H9 (cell line): ENCODE measurements around the gene ATP13A2. TPM values are rescaled to one million over a fixed set of nuclear protein-coding genes. Genes with fewer than 3 reads are reported as not detected.

ENCODE experiments used
- DNase-seq: peaks from one replicate; pipeline ENCODE4 v3.0.0-alpha.2; 2017
- H2AFZ ChIP-seq: one replicate; pipeline ENCODE4 v1.6.1; 2013; ENCODE audit warnings: mild to moderate bottlenecking, low read length, control low read depth, moderate library complexity
- H2AK5ac ChIP-seq: 2 replicates; pipeline ENCODE4 v1.6.1; 2013; ENCODE audit warnings: low read length, control low read depth, mixed read lengths; ENCODE audit not compliant: insufficient read length
- H2BK120ac ChIP-seq: one replicate; pipeline ENCODE4 v1.6.1; 2013; ENCODE audit warnings: low read depth, mild to moderate bottlenecking, low read length, control low read depth, inconsistent platforms; ENCODE audit not compliant: poor library complexity, severe bottlenecking
- H2BK12ac ChIP-seq: 2 replicates; pipeline ENCODE4 v1.6.1; 2013; ENCODE audit warnings: low read length, control low read depth, mixed read lengths, low read depth; ENCODE audit not compliant: insufficient read length
- H2BK15ac ChIP-seq: 2 replicates; pipeline ENCODE4 v1.6.1; 2013; ENCODE audit warnings: low read depth, low read length, control low read depth
- H2BK20ac ChIP-seq: one replicate; pipeline ENCODE4 v1.6.1; 2013; ENCODE audit warnings: low read depth, mild to moderate bottlenecking, low read length, control low read depth, inconsistent platforms; ENCODE audit not compliant: poor library complexity, severe bottlenecking
- H2BK5ac ChIP-seq: 2 replicates; pipeline ENCODE4 v1.6.1; 2013; ENCODE audit warnings: low read length, control low read depth, mixed read lengths; ENCODE audit not compliant: insufficient read length
- H3K14ac ChIP-seq: 2 replicates; pipeline ENCODE4 v1.6.1; 2013; ENCODE audit warnings: low read length, control low read depth; ENCODE audit not compliant: insufficient read depth
- H3K18ac ChIP-seq: 2 replicates; pipeline ENCODE4 v1.6.1; 2013; ENCODE audit warnings: low read depth, mild to moderate bottlenecking, mixed read lengths, low read length, control low read depth; ENCODE audit not compliant: insufficient read length
- H3K23ac ChIP-seq: 2 replicates; pipeline ENCODE4 v1.6.1; 2013; ENCODE audit warnings: low read length, control low read depth, mixed read lengths, low read depth; ENCODE audit not compliant: insufficient read length
- H3K23me2 ChIP-seq: 2 replicates; pipeline ENCODE4 v1.6.1; 2013; ENCODE audit warnings: low read depth, mild to moderate bottlenecking, mixed read lengths, low read length, control low read depth; ENCODE audit not compliant: insufficient read length, poor library complexity, severe bottlenecking
- H3K27ac ChIP-seq: 2 replicates; pipeline ENCODE4 v1.5.1; 2013; ENCODE audit warnings: low read length, control low read depth, mixed read lengths, low read depth; ENCODE audit not compliant: insufficient read length
- H3K27me3 ChIP-seq: 2 replicates; pipeline ENCODE4 v1.6.1; 2013; ENCODE audit warnings: low read length, control low read depth, inconsistent platforms; ENCODE audit not compliant: insufficient read depth
- H3K4ac ChIP-seq: 2 replicates; pipeline ENCODE4 v1.6.1; 2013; ENCODE audit warnings: low read depth, mild to moderate bottlenecking, control low read depth, inconsistent platforms, low read length, moderate library complexity
- H3K4me1 ChIP-seq: 2 replicates; pipeline ENCODE4 v1.6.1; 2013; ENCODE audit warnings: low read length, control low read depth, inconsistent platforms; ENCODE audit not compliant: insufficient read depth
- H3K4me2 ChIP-seq: 2 replicates; pipeline ENCODE4 v1.6.1; 2013; ENCODE audit warnings: low read length, control low read depth, mixed read lengths; ENCODE audit not compliant: insufficient read length, insufficient read depth
- H3K56ac ChIP-seq: 2 replicates; pipeline ENCODE4 v1.6.1; 2013; ENCODE audit warnings: low read depth, mild to moderate bottlenecking, mixed read lengths, low read length, control low read depth; ENCODE audit not compliant: insufficient read length
- H3K79me1 ChIP-seq: 2 replicates; pipeline ENCODE4 v1.6.1; 2013; ENCODE audit warnings: low read depth, mild to moderate bottlenecking, moderate library complexity, low read length, control low read depth, inconsistent platforms; ENCODE audit not compliant: insufficient read depth, poor library complexity, severe bottlenecking
- H3K79me2 ChIP-seq: 2 replicates; pipeline ENCODE4 v1.6.1; 2013; ENCODE audit warnings: low read length, control low read depth, inconsistent platforms; ENCODE audit not compliant: insufficient read depth
- H3K9ac ChIP-seq: 2 replicates; pipeline ENCODE4 v1.6.1; 2013; ENCODE audit warnings: low read length, control low read depth, mixed read lengths; ENCODE audit not compliant: insufficient read length; ENCODE audit errors: extremely low read depth
- H3K9me3 ChIP-seq: one replicate; pipeline ENCODE4 v1.6.1; 2013; ENCODE audit warnings: low read depth, low read length, inconsistent platforms; ENCODE audit not compliant: control insufficient read depth
- H3T11ph ChIP-seq: one replicate; pipeline ENCODE4 v1.6.1; 2013; ENCODE audit warnings: mild to moderate bottlenecking, low read length, control low read depth, inconsistent platforms
- H4K20me1 ChIP-seq: one replicate; pipeline ENCODE4 v1.6.1; 2013; ENCODE audit not compliant: control insufficient read depth, insufficient read length, insufficient read depth
- H4K5ac ChIP-seq: 2 replicates; pipeline ENCODE4 v1.6.1; 2013; ENCODE audit warnings: low read depth, mild to moderate bottlenecking, mixed read lengths, low read length, control low read depth; ENCODE audit not compliant: insufficient read length
- H4K8ac ChIP-seq: replicated peaks from 2 replicates; pipeline ENCODE4 v1.6.1; 2013; ENCODE audit warnings: low read length, control low read depth, mixed read lengths, low read depth; ENCODE audit not compliant: insufficient read length
- H4K91ac ChIP-seq: 2 replicates; pipeline ENCODE4 v1.6.1; 2013; ENCODE audit warnings: low read depth, mild to moderate bottlenecking, moderate library complexity, mixed read lengths, low read length, control low read depth; ENCODE audit not compliant: insufficient read length
- H3K27ac Mint-ChIP-seq, 3 experiments: 2 replicates in 2 of 3; 3 replicates in 1 of 3; pipeline ENCODE4 v1.8.0; 2020 to 2021; ENCODE audit warnings: mixed read lengths in 3 of 3, mild to moderate bottlenecking in 1 of 3, moderate library complexity in 1 of 3
- H3K27me3 Mint-ChIP-seq: 2 replicates; pipeline ENCODE4 v1.8.0; 2021; ENCODE audit warnings: low read depth, mild to moderate bottlenecking, moderate library complexity, mixed read lengths
- H3K36me3 Mint-ChIP-seq, 3 experiments: 2 replicates in 2 of 3; 3 replicates in 1 of 3; pipeline ENCODE4 v1.8.0; 2020 to 2021; ENCODE audit warnings: low read depth in 3 of 3, mixed read lengths in 3 of 3; ENCODE audit not compliant: insufficient read depth in 1 of 3
- H3K4me1 Mint-ChIP-seq, 2 experiments: 2 replicates each; pipeline ENCODE4 v1.8.0; 2020; ENCODE audit warnings: mixed read lengths in 2 of 2
- H3K4me3 Mint-ChIP-seq, 2 experiments: 2 replicates in 1 of 2; 3 replicates in 1 of 2; pipeline ENCODE4 v1.8.0; 2020 to 2021; ENCODE audit warnings: mild to moderate bottlenecking in 2 of 2, mixed read lengths in 2 of 2, moderate library complexity in 1 of 2
- H3K9me3 Mint-ChIP-seq, 2 experiments: 2 replicates in 1 of 2; 3 replicates in 1 of 2; pipeline ENCODE4 v1.8.0; 2020; ENCODE audit warnings: mild to moderate bottlenecking in 2 of 2, mixed read lengths in 2 of 2, moderate library complexity in 1 of 2
- WGBS: extraction: QIAGEN DNeasy Blood & Tissue Kit; methylation state at CpG from one replicate; pipeline ENCODE4 v1.1.7; 2013; ENCODE audit warnings: missing lambda C conversion rate, low lambda C conversion rate, mixed read lengths; ENCODE audit not compliant: insufficient read length; ENCODE audit errors: extremely low coverage; 5-methylcytosine and 5-hydroxymethylcytosine counted together
- total RNA-seq: library from RNA; stranded (reverse); gene quantifications from 2 replicates; pipeline ENCODE4 v1.2.1, GENCODE V29; 2021
- TF ChIP-seq, protein P1 (sequence below): fragments of 200-600 bp; sonication (generic); conservative IDR thresholded peaks from 3 replicates; pipeline ENCODE4 v1.8.0; 2021; ENCODE audit warnings: antibody characterized with exemption, mild to moderate bottlenecking

Gene ATP13A2
- total RNA-seq, 1 experiment from 2014 or later: 53.6 TPM

DNA sequence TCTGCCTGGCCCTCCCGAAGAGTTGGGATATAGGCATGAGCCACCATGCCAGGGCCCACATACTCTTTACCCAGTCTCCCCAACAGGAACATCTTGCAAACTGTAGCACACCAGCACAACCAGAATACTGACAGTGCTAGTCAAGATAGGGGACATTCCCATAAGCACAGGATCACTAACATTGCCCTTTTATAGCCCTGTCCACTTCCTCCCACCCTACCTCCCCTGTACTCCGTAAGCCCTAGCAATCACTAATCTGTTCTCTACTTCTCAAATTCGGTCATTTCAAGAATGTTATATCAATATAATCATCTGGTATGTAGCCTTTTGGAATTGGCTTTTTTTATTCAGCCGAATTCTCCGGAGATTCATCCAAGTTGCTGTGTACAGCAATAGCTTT lies 36.2 kb upstream of the ATP13A2 start:
- Histone ChIP-seq H3K18ac (no peak overlapping the region), H2BK120ac (no peak overlapping the region), H3K27ac (no peak overlapping the region), H3K56ac (no peak overlapping the region), H3K9me3 (no peaks in the 10 kb centered on the region), H4K20me1 (no peaks in the 10 kb centered on the region), H2BK15ac (no peak overlapping the region), H3T11ph (no peak overlapping the region), H3K4ac (no peak overlapping the region), H3K27me3 (peaks cover 2% of the 10 kb centered on the region; the same call in 1 of the 2 replicates), H3K4me1 (peaks cover 5% of the 10 kb centered on the region; the same call in 1 of the 2 replicates), H3K79me2 (peaks cover 5% of the 10 kb centered on the region), H4K5ac (no peak overlapping the region), H2BK20ac (no peak overlapping the region), H4K8ac (no peak overlapping the region), H2AFZ (no peak overlapping the region), H3K9ac (no peak overlapping the region), H3K4me2 (no peak overlapping the region), H3K14ac (no peak overlapping the region), H2BK12ac (no peak overlapping the region), H3K79me1 (peaks cover 9% of the 10 kb centered on the region), H2AK5ac (no peak overlapping the region), H2BK5ac (no peak overlapping the region), H4K91ac (no peak overlapping the region), H3K23ac (no peak overlapping the region), H3K23me2 (no peaks in the 10 kb centered on the region)
- TF ChIP-seq, protein P1, sequence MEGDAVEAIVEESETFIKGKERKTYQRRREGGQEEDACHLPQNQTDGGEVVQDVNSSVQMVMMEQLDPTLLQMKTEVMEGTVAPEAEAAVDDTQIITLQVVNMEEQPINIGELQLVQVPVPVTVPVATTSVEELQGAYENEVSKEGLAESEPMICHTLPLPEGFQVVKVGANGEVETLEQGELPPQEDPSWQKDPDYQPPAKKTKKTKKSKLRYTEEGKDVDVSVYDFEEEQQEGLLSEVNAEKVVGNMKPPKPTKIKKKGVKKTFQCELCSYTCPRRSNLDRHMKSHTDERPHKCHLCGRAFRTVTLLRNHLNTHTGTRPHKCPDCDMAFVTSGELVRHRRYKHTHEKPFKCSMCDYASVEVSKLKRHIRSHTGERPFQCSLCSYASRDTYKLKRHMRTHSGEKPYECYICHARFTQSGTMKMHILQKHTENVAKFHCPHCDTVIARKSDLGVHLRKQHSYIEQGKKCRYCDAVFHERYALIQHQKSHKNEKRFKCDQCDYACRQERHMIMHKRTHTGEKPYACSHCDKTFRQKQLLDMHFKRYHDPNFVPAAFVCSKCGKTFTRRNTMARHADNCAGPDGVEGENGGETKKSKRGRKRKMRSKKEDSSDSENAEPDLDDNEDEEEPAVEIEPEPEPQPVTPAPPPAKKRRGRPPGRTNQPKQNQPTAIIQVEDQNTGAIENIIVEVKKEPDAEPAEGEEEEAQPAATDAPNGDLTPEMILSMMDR: no peak
- Mint-ChIP-seq H3K27me3 (no peaks in the 10 kb centered on the region), H3K4me3 (no peak overlapping the region), H3K27ac (no peak overlapping the region), H3K36me3 (peaks cover 4 to 42% (median 25%) of the 10 kb centered on the region in 3 experiments; a peak in 5 of 7 replicates), H3K9me3 (no peaks in the 10 kb centered on the region), H3K4me1 (peaks cover 7 to 17% of the 10 kb centered on the region in 2 experiments)
- DNase-seq: no peak
- no CpG with 5 or more reads among the region's 5 CpGs for WGBS
